ENCODE measurements around the gene ENOX1.
A peak's percentile ranks its signal among the peaks of the same experiment; 100 is the strongest.

ENOX1 gene

GRCh38 chr13:43487461-43487860 lies 299.3 kb downstream of the ENOX1 start (continued):
- TF ChIP-seq TSHZ2 (CRISPR knock-in tag; IDR thresholded peaks at IDR 0.05) = peak; percentile 39; the same call in 1 of the 2 replicates
- TF ChIP-seq TOX (CRISPR knock-in tag; IDR thresholded peaks at IDR 0.05; ENCODE audit: borderline replicate concordance) = peak; percentile 87

GRCh38 chr13:43484432-43485225 lies 302.1 kb downstream of the ENOX1 start:
- TF ChIP-seq RARB (CRISPR knock-in tag; IDR thresholded peaks at IDR 0.05) (no peak), ZNF8 (CRISPR knock-in tag; IDR thresholded peaks at IDR 0.05) (no peak), TOX (CRISPR knock-in tag; IDR thresholded peaks at IDR 0.05; ENCODE audit: borderline replicate concordance) (no peak), ZC3H10 (CRISPR knock-in tag; IDR thresholded peaks at IDR 0.05) (no peak), TSHZ2 (CRISPR knock-in tag; IDR thresholded peaks at IDR 0.05) (no peak), POU6F1 (CRISPR knock-in tag; IDR thresholded peaks at IDR 0.05; ENCODE audit: borderline replicate concordance, low read depth) (no peak), SNAI2 (CRISPR knock-in tag; IDR thresholded peaks at IDR 0.05) (no peak), ESRRG (CRISPR knock-in tag; IDR thresholded peaks at IDR 0.05) (no peak), CREB5 (CRISPR knock-in tag; IDR thresholded peaks at IDR 0.05; ENCODE audit: low read depth) (no peak), ZNF565 (CRISPR knock-in tag; conservative IDR thresholded peaks at IDR 0.05; ENCODE audit: low read depth) (no peak), GLIS3 (CRISPR knock-in tag; IDR thresholded peaks at IDR 0.05) (no peak), TCF4 (CRISPR knock-in tag; IDR thresholded peaks at IDR 0.05; ENCODE audit: borderline replicate concordance) (no peak), ISL1 (CRISPR knock-in tag; IDR thresholded peaks at IDR 0.05) (no peak), ZFP3 (CRISPR knock-in tag; IDR thresholded peaks at IDR 0.05) (no peak)
- no peak for ATAC-seq

- no peak for ATAC-seq
- TF ChIP-seq TOX (CRISPR knock-in tag; IDR thresholded peaks at IDR 0.05; ENCODE audit: borderline replicate concordance) (no peak), ESRRG (CRISPR knock-in tag; IDR thresholded peaks at IDR 0.05) (no peak), GLIS3 (CRISPR knock-in tag; IDR thresholded peaks at IDR 0.05) (no peak), OSR1 (CRISPR knock-in tag; IDR thresholded peaks at IDR 0.05) (no peak), ZNF70 (CRISPR knock-in tag; IDR thresholded peaks at IDR 0.05) (no peak), ARNTL (CRISPR knock-in tag; IDR thresholded peaks at IDR 0.05; ENCODE audit: borderline replicate concordance, low read depth) (no peak), POU6F1 (CRISPR knock-in tag; IDR thresholded peaks at IDR 0.05; ENCODE audit: borderline replicate concordance, low read depth) (no peak), TCF4 (CRISPR knock-in tag; IDR thresholded peaks at IDR 0.05; ENCODE audit: borderline replicate concordance) (no peak), CREB5 (CRISPR knock-in tag; IDR thresholded peaks at IDR 0.05; ENCODE audit: low read depth) (no peak)
Measured at GRCh38 chr13:43483930-43484329, 302.8 kb downstream of the ENOX1 start.
